HepG2 (cell line): ENCODE measurements around the gene DGAT2. TPM values are rescaled to one million over a fixed set of nuclear protein-coding genes. Genes with fewer than 3 reads are reported as not detected.

Source experiments
- ADNP ChIP-seq: sonication (generic); formaldehyde crosslinking; IDR thresholded peaks from 2 replicates; pipeline ENCODE4 v1.4.0; 2020; ENCODE audit warnings: missing genetic modification reagents
- ARNTL ChIP-seq: sonication (generic); formaldehyde crosslinking; IDR thresholded peaks from 2 replicates; pipeline ENCODE4 v1.4.0; 2020; ENCODE audit warnings: mild to moderate bottlenecking, missing genetic modification reagents
- ASH2L ChIP-seq: fragments of 300-600, 200-600 bp; sonication (generic); IDR thresholded peaks from 2 replicates; pipeline ENCODE4 v1.7.0; 2017; ENCODE audit warnings: low read depth, mild to moderate bottlenecking, moderate library complexity, mixed read lengths, low read length; ENCODE audit not compliant: insufficient read length
- ELF1 ChIP-seq: sonication (generic); formaldehyde crosslinking; IDR thresholded peaks from 2 replicates; pipeline ENCODE4 v1.4.0; 2020; ENCODE audit warnings: missing genetic modification reagents
- ELK4 ChIP-seq: sonication (generic); formaldehyde crosslinking; IDR thresholded peaks from 2 replicates; pipeline ENCODE4 v1.9.0; 2021; ENCODE audit warnings: missing genetic modification reagents, borderline replicate concordance
- FOSL1 ChIP-seq: sonication (generic); formaldehyde crosslinking; IDR thresholded peaks from 2 replicates; pipeline ENCODE4 v1.9.0; 2021; ENCODE audit warnings: missing genetic modification reagents, borderline replicate concordance
- HNRNPLL ChIP-seq: fragments of 200-400 bp; formaldehyde crosslinking; IDR thresholded peaks from 2 replicates; pipeline ENCODE4 v1.6.1; 2017; ENCODE audit warnings: mild to moderate bottlenecking, low read depth, low read length; ENCODE audit not compliant: poor library complexity, severe bottlenecking
- KLF11 ChIP-seq: IDR thresholded peaks from 2 replicates; pipeline ENCODE4 v1.6.1; 2016; ENCODE audit warnings: missing compliant biosample characterization
- MIER3 ChIP-seq: IDR thresholded peaks from 2 replicates; pipeline ENCODE4 v1.6.1; 2016; ENCODE audit warnings: missing compliant biosample characterization, borderline replicate concordance
- MXI1 ChIP-seq: IDR thresholded peaks from 3 replicates; pipeline ENCODE4 v1.6.1; 2012; ENCODE audit warnings: low read depth, low read length, inconsistent platforms, borderline replicate concordance
- NR2C2 ChIP-seq: sonication (generic); formaldehyde crosslinking; IDR thresholded peaks from 2 replicates; pipeline ENCODE4 v1.4.0; 2020; ENCODE audit warnings: missing genetic modification reagents, mild to moderate bottlenecking, moderate library complexity, borderline replicate concordance
- RERE ChIP-seq: IDR thresholded peaks from 2 replicates; pipeline ENCODE4 v1.6.1; 2016; ENCODE audit warnings: low read depth, missing genetic modification reagents, missing compliant biosample characterization
- SALL2 ChIP-seq: sonication (generic); formaldehyde crosslinking; IDR thresholded peaks from 2 replicates; pipeline ENCODE4 v1.8.1; 2023; ENCODE audit warnings: mild to moderate bottlenecking, missing genetic modification reagents, inconsistent platforms
- ZNF382 ChIP-seq: sonication (generic); formaldehyde crosslinking; IDR thresholded peaks from 2 replicates; pipeline ENCODE4 v1.5.0; 2020; ENCODE audit warnings: missing genetic modification reagents, mild to moderate bottlenecking, borderline replicate concordance
- ZNF841 ChIP-seq: sonication (generic); formaldehyde crosslinking; IDR thresholded peaks from 2 replicates; pipeline ENCODE4 v1.8.1; 2023; ENCODE audit warnings: missing genetic modification reagents, borderline replicate concordance
- polyA plus RNA-seq, 8 experiments: library from polyadenylated mRNA; depleted of rRNA in 3 of 8; stranded (reverse) in 7 of 8; unstranded in 1 of 8; fragments of >200 nt; fragmentation: Illumina TruSeq in 4 of 8; extraction: Trizol in 4 of 8; gene quantifications; 2 replicates each; pipeline versions ENCODE4 v1.2.1 to v1.2.3, GENCODE V29; 2011 to 2016; ENCODE audit warnings: low read depth in 4 of 8, missing spikeins in 1 of 8, mixed read lengths in 1 of 8; ENCODE audit not compliant: insufficient read depth in 1 of 8
- total RNA-seq, 5 experiments: library from RNA; depleted of rRNA; stranded (reverse); fragments of >200 nt; fragmentation: Illumina TruSeq; extraction: Trizol; gene quantifications; 2 replicates each; pipeline ENCODE4 v1.2.3, GENCODE V29; 2016; ENCODE audit warnings: low read depth in 1 of 5
- TF ChIP-seq, protein P1 (sequence below): sonication (generic); formaldehyde crosslinking; IDR thresholded peaks from 2 replicates; pipeline ENCODE4 v1.9.0; 2021; ENCODE audit warnings: missing genetic modification reagents, borderline replicate concordance
- TF ChIP-seq, protein P2 (sequence below): sonication (generic); formaldehyde crosslinking; IDR thresholded peaks from 2 replicates; pipeline ENCODE4 v1.8.1; 2023; ENCODE audit warnings: mild to moderate bottlenecking, missing genetic modification reagents

Gene DGAT2
- total and polyA plus RNA-seq, 2 of the 13 experiments (the other 11 are each of a cell fraction or from before 2014, with no cell fraction given): 39.0 to 65.6 TPM

DNA sequence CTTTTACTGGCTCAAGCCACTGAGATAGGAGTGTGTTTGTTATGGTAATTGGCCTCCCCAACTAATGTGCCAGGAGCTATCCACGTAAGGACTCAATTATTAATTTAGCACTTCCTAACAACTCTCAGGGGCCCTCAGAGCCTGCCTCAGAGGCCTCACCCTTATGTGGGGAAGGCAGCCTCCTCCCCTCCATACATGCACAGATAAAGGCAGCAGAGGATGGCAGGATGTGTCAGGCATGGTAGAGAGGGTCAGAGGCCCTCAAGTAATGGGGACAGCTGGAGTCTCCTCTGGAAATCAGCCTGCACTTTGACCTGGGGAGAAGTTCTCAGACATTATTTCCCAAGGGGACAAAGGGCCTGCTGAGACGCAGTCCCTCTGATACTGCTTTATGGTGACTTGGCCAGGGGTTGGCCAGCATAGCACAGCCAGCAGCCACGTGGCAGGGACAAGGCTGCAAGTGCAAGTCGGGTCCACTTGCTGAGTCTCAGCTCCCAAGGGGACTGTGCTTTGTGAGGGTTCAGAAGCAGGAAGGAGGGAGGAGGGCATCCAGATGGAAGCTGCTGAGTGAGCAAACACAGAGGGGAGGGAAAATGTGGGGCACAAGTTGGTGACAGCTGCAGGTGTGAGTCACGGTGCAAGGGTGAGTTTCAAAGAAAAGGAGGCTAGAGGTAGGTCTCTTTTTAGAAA, 33.9 kb upstream of the DGAT2 start (continued):
- TF ChIP-seq, protein P1, sequence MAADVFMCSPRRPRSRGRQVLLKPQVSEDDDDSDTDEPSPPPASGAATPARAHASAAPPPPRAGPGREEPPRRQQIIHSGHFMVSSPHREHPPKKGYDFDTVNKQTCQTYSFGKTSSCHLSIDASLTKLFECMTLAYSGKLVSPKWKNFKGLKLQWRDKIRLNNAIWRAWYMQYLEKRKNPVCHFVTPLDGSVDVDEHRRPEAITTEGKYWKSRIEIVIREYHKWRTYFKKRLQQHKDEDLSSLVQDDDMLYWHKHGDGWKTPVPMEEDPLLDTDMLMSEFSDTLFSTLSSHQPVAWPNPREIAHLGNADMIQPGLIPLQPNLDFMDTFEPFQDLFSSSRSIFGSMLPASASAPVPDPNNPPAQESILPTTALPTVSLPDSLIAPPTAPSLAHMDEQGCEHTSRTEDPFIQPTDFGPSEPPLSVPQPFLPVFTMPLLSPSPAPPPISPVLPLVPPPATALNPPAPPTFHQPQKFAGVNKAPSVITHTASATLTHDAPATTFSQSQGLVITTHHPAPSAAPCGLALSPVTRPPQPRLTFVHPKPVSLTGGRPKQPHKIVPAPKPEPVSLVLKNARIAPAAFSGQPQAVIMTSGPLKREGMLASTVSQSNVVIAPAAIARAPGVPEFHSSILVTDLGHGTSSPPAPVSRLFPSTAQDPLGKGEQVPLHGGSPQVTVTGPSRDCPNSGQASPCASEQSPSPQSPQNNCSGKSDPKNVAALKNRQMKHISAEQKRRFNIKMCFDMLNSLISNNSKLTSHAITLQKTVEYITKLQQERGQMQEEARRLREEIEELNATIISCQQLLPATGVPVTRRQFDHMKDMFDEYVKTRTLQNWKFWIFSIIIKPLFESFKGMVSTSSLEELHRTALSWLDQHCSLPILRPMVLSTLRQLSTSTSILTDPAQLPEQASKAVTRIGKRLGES: no peak
- TF ChIP-seq, protein P2, sequence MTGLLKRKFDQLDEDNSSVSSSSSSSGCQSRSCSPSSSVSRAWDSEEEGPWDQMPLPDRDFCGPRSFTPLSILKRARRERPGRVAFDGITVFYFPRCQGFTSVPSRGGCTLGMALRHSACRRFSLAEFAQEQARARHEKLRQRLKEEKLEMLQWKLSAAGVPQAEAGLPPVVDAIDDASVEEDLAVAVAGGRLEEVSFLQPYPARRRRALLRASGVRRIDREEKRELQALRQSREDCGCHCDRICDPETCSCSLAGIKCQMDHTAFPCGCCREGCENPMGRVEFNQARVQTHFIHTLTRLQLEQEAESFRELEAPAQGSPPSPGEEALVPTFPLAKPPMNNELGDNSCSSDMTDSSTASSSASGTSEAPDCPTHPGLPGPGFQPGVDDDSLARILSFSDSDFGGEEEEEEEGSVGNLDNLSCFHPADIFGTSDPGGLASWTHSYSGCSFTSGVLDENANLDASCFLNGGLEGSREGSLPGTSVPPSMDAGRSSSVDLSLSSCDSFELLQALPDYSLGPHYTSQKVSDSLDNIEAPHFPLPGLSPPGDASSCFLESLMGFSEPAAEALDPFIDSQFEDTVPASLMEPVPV (CRISPR knock-in tag): no peak
- TF ChIP-seq HNRNPLL: no peak
- no peak for TF ChIP-seq ELK4 (CRISPR knock-in tag)
- no peak for TF ChIP-seq NR2C2 (CRISPR knock-in tag)
- TF ChIP-seq SALL2 (CRISPR knock-in tag): no peak
- peak; percentile 29; the same call in 1 of the 3 replicates for TF ChIP-seq MXI1
- no peak for TF ChIP-seq ASH2L
- TF ChIP-seq KLF11: no peak
- no peak for TF ChIP-seq ZNF382 (CRISPR knock-in tag)
- no peak for TF ChIP-seq RERE (CRISPR knock-in tag)
- TF ChIP-seq ELF1: peak; percentile 39; the same call in 1 of the 2 replicates
- no peak for TF ChIP-seq ARNTL (CRISPR knock-in tag)
- TF ChIP-seq ZNF841 (CRISPR knock-in tag): no peak
- no peak for TF ChIP-seq FOSL1 (CRISPR knock-in tag)
- TF ChIP-seq ADNP (CRISPR knock-in tag): no peak
- TF ChIP-seq MIER3 (CRISPR knock-in tag): peak; percentile 49; the same call in 1 of the 2 replicates
